NCI-H2196 treated with DMSO at 0.1 percent for 48 hours (cell line): Measurements from ENCODE around the gene FMNL3.

Source experiments
- DNase-seq: peaks from one replicate; lab custom pipeline; 2025; ENCODE audit not compliant: unreplicated experiment; lab: John Stamatoyannopoulos, UW

FMNL3 gene

DNA sequence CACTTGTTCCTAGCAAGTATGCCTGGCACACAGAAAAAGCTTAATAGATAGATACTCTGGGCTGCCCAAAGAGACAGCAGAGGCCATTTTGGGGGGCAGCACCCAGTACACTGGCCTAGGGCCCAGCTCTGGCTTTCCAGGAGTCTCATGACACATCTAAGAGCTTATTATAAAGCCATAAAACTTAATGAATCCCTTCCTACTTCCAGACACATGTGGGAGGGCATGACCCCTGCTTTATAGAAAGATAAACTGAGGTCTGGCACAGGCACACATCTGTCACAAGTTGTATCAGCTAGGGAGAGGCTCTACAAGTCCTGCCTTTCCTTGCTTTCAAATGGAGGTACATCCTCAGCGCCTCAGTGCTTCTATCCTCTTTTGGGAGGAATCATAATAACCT lies 27.1 kb downstream of the FMNL3 start:
- DNase-seq, result no peak

- no peak for DNase-seq
Measured at GRCh38 chr12:49678711-49679110, 28.5 kb downstream of the FMNL3 start.

GRCh38 chr12:49675137-49675536 lies 32.1 kb downstream of the FMNL3 start:
- DNase-seq, result no peak

DNA sequence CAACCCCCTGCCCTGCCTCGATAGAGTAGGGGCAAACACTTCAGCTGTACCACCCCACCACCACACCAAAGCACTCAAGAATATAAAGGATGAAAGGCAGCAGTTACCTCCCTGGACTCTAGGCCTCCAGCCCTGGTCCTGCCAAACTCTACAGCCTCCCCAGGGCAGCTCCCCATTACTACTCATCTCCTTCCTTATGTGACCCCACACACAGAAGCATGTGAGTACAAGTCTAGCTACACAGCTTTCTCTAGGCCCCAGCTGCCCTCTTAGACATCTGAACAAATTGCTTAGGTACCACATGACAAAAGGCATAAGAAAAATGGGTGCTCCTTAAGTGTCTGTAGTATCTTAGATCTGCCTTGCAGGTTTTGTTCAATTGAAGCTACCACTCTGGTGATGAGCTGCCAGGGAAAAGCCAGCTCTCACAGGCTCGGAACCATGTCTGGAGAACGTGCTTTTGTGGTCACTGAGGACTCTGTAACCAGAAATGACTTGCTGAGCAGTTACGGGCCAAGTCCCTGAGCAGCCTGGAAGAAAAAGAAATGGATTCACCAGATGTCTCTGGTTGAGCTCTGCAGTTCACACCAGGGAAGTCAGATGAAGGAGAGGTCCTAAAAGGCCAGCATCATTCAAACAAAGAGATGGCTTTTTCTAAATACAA lies 32.8 kb downstream of the FMNL3 start:
- DNase-seq, result no peak

DNA sequence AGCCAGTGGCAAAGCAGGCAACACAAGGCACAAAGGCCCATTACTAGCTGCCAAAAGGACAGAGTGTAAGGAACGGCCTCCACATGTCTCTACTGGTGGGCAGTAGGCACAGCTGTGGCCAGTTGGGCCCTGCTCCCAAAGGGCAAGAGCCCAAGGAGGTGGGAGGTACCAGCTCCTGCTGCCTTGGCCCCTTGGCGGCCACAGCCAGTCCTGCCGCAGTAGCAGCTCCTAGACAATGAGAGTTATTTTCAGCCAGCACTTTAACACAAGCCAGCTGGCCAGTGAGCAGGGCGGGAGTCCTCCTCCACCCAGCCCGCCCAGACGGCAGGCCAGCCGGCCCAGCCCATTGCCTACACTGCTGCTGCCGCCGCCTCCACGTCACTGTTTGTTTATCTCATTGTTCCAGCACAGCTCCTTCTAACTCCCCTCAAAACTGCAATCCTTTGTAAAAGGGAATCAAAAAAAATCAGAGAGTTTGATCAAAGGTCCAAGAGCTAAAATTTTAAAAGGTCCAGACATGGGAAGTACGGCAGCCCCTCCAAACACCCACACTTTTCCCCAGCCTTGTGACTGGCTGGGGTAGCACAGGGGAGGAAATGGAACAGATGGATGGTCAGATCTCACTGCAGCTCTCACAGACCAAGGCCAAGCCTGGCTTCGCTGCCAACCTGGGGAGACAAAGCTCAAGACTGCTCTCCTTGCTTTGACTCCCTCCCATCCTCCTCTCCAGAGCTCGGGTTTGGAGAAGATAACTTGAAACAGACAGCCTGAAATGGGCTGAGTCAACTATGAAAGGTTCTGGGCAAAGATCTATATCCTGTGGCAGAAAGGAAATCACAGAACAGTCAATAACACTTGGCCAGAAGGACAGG lies 33.5 kb downstream of the FMNL3 start:
- DNase-seq, result peak; percentile 91

DNA sequence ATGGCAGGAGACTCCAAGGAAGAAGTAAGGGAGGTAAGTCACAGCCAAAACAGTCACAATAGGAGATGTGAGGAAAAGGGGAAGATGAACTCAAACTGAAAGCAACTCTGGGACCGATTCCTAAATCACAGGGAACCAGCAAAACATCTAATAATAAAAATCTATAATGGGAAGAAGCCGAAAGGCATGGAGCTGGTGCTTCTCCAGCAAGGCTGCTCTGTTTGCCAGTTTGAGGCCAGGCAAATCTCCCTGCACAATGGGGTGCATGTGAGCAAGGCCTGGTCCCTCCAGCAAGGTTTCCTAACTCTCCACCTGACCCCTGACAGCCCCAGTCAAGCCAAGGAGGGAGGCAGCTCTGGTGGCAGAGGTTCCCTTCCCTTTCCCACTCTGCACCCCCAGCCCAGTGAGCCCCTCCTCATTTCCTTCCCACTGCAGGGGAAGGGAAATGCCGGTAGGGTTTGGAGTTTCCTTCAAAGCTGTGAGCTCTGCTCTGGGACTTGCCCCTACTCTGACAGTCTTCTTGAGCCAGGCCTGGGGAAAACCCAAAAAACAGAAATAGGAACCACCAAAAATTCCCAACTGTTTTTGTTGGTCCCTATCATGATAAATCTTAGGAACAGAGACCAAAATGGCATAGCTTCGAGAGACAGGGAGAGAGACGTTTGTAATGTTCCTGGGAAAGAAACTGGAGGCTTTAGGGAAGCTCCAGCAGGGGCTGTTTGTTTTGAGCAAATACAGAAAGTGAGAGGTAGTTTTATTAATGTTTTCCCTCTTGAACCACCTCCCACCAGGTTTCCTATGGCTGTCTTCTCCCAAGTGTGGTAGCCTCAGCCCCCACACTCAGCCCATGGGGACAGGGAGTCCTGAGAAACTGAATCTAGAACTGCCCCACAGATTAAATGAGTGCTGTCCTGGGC lies 34.6 kb downstream of the FMNL3 start:
- DNase-seq, result no peak

- DNase-seq, result no peak
Measured at GRCh38 chr12:49671031-49671765, 36.0 kb downstream of the FMNL3 start.

DNA sequence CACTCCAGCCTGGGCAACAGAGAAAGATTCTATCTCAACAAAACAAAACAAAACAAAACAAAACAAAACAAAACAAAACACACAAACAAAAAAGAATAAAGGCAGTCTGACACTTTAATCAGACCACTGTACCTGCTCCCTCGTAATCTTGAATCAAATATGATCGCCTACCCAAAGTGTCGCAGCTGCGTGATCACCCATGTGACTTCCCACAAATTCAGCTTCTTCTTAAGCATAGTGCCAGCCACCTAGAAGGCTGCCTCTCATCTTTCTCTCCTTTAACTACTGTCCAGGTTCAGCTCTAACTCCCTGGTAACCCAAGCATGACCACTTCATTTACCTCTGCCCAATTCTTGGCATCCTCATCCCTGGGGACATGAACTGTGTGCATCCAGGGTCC lies 37.4 kb downstream of the FMNL3 start:
- DNase-seq, result no peak

DNA sequence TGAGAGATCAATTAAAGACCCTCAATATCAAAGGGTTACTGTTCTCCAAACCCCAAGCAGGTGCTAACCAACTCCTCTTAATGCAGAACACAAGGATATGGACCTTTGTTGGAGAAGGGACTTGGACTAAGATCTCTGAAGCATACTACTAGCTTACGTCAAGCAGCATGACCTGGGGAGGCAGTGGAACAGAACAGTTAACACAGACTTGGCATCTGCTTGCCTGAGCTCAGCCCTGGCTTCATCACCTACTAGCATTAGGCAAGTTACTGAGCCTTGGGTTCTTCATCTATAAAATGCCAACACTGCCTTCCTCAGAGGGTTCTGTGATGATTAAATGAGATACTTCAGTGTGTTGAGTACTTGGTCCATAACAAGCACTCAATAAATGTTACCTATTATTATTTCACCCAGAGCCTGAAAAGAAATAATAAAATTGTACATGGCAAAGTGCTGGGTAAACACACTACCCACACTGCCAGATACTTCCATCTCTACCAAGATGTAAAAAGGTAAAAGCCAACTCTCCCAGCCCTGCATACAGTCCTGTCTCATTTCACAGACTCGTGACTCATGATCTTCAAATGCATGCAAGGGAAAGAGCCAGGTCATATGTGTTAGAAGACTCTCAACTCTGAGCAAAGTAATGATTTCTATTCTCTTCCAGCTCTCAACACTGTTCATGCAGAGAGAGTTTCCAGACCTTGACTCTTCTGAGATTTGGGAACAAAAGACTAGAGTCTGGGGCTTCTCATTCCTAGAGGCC lies 39.7 kb downstream of the FMNL3 start:
- no peak for DNase-seq

GRCh38 chr12:49666176-49666575 lies 41.0 kb downstream of the FMNL3 start:
- no peak for DNase-seq

- DNase-seq, result no peak
Measured at GRCh38 chr12:49665384-49665783, 41.8 kb downstream of the FMNL3 start.

DNA sequence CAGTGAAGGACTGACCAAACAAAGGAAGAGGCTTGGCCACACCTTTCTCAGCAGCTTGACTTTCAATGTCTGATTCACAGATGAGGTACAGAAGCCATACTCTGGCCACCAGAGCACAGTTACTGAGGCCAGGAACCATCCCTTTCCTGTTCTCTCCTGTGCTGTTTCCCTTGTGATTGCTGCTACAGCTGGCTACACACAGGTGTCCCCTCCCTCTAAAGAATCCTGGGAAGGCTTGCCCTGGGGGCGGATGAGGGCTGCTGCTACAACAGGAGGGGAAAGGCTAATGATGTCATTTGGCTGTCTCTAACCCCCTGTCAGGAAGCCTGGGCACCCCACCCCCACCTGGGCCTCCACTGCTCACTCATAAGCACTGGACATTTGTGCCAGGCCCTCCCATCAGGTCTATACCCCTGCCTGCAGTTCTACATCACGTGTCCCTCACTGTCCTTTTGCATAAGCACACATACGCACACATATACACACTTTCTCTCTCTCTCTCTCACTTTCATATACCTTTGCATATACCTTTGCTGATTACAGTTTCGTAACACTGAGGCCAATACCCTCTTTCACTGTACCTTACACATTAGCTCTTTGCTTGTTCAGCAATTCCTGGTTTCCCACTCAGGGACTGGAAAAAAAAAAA lies 42.5 kb downstream of the FMNL3 start:
- no peak for DNase-seq

DNA sequence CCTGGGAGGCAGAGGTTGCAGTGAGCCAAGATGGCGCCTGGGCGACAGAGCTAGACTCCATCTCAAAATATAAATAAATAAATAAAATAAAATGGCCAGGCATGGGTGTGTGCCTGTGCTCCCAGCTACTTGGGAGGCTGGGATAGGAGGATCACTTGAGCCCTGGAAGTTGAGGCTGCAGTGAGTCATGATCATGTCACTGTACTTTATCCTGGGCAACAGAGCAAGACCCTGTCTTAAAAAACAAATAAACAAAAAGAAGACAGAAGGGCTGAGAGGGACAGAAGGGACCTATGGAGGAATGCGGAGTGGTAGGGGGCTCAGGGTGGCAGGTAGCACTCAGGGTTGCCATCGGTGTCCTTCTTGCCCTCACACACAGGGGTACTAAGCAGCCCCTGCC lies 43.0 kb downstream of the FMNL3 start:
- DNase-seq, result no peak

- peak; percentile 11 for DNase-seq
Measured at GRCh38 chr12:49662998-49663843, 44.0 kb downstream of the FMNL3 start.

GRCh38 chr12:49661746-49662145 lies 45.5 kb downstream of the FMNL3 start:
- no peak for DNase-seq

DNA sequence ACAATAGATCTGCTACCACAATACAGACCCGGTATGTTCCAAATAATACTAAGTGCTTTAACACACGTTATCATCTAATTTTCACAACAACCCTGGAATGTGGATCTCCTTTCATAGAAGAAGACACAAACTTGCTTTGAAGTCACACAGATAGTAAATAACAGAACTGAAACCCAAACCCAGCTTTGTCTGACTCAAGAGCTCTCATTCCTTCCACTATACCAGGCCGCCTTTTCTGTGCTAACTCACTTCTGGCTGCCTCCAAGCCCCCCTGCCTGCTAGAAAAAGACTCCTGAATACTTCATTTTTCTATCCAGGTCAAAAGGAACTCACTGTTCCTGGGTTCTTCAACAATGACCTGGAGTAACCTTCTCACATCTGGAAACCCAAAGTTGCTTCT lies 46.0 kb downstream of the FMNL3 start:
- DNase-seq, result no peak

DNA sequence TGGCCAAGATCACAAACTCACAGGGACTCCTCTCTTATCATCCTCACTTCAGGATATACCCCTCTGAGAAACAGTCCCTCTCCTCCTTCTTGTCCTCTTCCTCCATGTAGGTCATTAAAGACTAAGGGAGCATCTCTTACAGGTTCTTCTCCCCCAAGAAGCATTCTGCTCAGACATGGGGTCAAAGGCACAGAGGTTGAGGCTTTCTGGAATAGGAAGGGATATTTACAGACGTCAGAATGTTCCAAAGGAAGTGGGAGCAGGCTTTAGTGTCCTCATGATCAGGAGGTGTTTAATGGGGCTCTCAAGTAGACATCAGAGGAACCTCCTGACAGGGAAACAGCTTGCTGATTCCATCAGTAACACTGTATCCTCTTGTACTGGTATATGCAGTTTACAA lies 47.5 kb downstream of the FMNL3 start:
- no peak for DNase-seq

DNA sequence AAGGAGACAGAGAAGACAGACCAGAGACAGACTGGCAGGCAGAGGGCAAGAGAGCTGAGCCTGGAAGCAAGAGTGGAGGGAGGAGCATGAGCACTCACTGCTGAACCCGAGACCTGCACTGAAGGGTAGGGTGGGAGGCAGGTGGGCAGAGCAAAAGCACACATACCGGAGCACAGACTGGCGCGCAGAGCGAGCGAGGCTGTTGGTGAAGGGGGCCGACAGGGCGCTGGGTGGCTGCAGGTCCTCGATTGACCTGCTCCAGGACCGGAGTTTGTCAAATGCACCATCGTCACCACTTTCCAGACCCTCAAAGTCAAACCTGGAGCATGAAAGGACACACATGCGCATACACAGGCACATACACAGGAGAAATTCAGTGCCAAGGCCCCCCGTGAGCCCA lies 48.9 kb downstream of the FMNL3 start:
- no peak for DNase-seq
